Endodermal cell (in vitro differentiated cells): ENCODE data around the gene ERVW-1. TPM values are rescaled to one million over a fixed set of nuclear protein-coding genes. Genes with fewer than 3 reads are reported as not detected.

Experiments
- DNase-seq: peaks from one replicate; pipeline ENCODE4 v3.0.0-alpha.2; 2017
- H3K27ac ChIP-seq: 2 replicates; pipeline ENCODE4 v1.5.1; 2013; ENCODE audit warnings: mild to moderate bottlenecking, low read depth, low read length, moderate library complexity
- H3K27me3 ChIP-seq: 2 replicates; pipeline ENCODE4 v1.6.1; 2013; ENCODE audit warnings: mild to moderate bottlenecking, low read length, moderate library complexity; ENCODE audit not compliant: insufficient read depth, control insufficient read depth, poor library complexity, severe bottlenecking
- H3K36me3 ChIP-seq: 2 replicates; pipeline ENCODE4 v1.7.0; 2013; ENCODE audit warnings: mild to moderate bottlenecking, low read length, moderate library complexity; ENCODE audit not compliant: control insufficient read depth, insufficient read depth
- H3K4me1 ChIP-seq: one replicate; pipeline ENCODE4 v1.7.0; 2013; ENCODE audit warnings: low read length; ENCODE audit not compliant: control insufficient read depth, insufficient read depth
- H3K4me3 ChIP-seq: 2 replicates; pipeline ENCODE4 v1.5.1; 2013; ENCODE audit warnings: mild to moderate bottlenecking, low read length, moderate library complexity
- H3K9ac ChIP-seq: 2 replicates; pipeline ENCODE4 v1.6.1; 2013; ENCODE audit warnings: mild to moderate bottlenecking, low read length, moderate library complexity; ENCODE audit not compliant: poor library complexity, severe bottlenecking; ENCODE audit errors: extremely low read depth
- H3K9me3 ChIP-seq: 2 replicates; pipeline ENCODE4 v1.6.1; 2013; ENCODE audit warnings: mild to moderate bottlenecking, low read length, moderate library complexity; ENCODE audit not compliant: control insufficient read depth
- H3K27ac Mint-ChIP-seq: 2 replicates; pipeline ENCODE4 v1.8.0; 2020; ENCODE audit warnings: mixed read lengths
- H3K27me3 Mint-ChIP-seq: 2 replicates; pipeline ENCODE4 v1.8.0; 2021; ENCODE audit warnings: mild to moderate bottlenecking, mixed read lengths; ENCODE audit not compliant: insufficient read depth
- H3K36me3 Mint-ChIP-seq: 2 replicates; pipeline ENCODE4 v1.8.0; 2020; ENCODE audit warnings: low read depth, mixed read lengths
- H3K4me1 Mint-ChIP-seq: 2 replicates; pipeline ENCODE4 v1.8.0; 2020; ENCODE audit warnings: mixed read lengths
- H3K4me3 Mint-ChIP-seq: 2 replicates; pipeline ENCODE4 v1.8.0; 2020; ENCODE audit warnings: mild to moderate bottlenecking, moderate library complexity, mixed read lengths
- H3K9me3 Mint-ChIP-seq: 2 replicates; pipeline ENCODE4 v1.8.0; 2020; ENCODE audit warnings: mild to moderate bottlenecking, mixed read lengths
- WGBS, 2 experiments: methylation state at CpG; one replicate each; pipeline versions ENCODE4 v1.1.5 to v1.1.7; 2013; ENCODE audit warnings: missing lambda C conversion rate in 2 of 2, mixed read lengths in 1 of 2; ENCODE audit not compliant: insufficient coverage in 1 of 2, insufficient read length in 1 of 2; 5-methylcytosine and 5-hydroxymethylcytosine counted together
- total RNA-seq, 2 donors: library from RNA; stranded (reverse); fragmentation: NEBNext Ultra II Directional in 1 of 2; extraction: Animal tissue kit (Norgen Biotek cat#: 25700) in 1 of 2; gene quantifications; 2 replicates in 1 of 2; 3 replicates in 1 of 2; pipeline ENCODE4 v1.2.1, GENCODE V29; 2021
- TF ChIP-seq, protein P1 (sequence below): fragments of 200-600 bp; sonication (generic); conservative IDR thresholded peaks from 2 replicates; pipeline ENCODE4 v1.5.0; 2021; ENCODE audit warnings: antibody characterized with exemption, mild to moderate bottlenecking

The ERVW-1 gene
- total RNA-seq, 2 donors from 2014 or later = 1.6 to 2.2 TPM

DNA sequence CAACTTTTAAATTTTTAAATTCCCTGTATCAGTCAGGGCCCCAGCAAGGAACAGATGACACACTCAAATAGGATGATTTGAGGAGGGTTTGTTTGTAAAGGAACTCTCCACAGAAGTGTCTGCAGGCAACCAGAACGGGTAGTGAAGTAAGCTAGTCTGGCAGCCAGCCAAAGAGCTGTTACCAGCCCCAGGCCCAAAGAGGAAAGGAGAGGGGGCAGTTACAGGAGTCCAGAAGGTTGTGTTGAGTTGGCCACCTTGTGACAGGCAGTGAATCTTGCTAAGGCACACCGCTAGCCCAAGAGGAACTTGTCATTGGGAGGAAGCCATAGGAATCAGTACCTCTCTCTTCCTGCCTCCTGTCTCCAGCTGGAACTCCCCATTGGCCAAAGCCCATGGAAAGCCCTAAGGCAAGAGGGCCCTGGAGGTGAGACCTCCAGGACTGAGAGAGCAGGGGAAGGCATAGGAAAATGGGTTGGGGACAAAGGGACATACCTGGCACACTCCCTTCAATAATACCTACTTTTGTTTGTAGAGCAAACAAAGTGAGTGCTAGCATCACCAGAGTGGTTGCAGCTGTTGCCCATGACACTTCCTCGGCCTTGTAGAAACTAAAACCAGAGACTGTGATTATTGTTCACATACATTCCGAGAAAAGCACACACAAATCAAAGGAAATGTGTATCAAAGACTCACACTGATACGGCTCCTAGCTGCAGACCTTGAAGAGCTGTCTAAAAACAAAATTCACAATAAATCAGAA lies 55.9 kb downstream of the ERVW-1 start:
- Mint-ChIP-seq H3K4me1 (peaks cover 7% of the 10 kb centered on the region), H3K27me3 (peaks cover 2% of the 10 kb centered on the region), H3K4me3 (no peak overlapping the region), H3K9me3 (no peaks in the 10 kb centered on the region), H3K36me3 (no peaks in the 10 kb centered on the region), H3K27ac (no peak overlapping the region)
- no peak for DNase-seq
- H3K4me1 ChIP-seq = no peaks in the 10 kb centered on the region
- 86 to 88% methylated on average over 3 to 5 of the region's 5 CpGs for WGBS, 2 experiments
- no peak overlapping the region for H3K27ac ChIP-seq
- H3K9me3 ChIP-seq = no peaks in the 10 kb centered on the region
- TF ChIP-seq, protein P1, sequence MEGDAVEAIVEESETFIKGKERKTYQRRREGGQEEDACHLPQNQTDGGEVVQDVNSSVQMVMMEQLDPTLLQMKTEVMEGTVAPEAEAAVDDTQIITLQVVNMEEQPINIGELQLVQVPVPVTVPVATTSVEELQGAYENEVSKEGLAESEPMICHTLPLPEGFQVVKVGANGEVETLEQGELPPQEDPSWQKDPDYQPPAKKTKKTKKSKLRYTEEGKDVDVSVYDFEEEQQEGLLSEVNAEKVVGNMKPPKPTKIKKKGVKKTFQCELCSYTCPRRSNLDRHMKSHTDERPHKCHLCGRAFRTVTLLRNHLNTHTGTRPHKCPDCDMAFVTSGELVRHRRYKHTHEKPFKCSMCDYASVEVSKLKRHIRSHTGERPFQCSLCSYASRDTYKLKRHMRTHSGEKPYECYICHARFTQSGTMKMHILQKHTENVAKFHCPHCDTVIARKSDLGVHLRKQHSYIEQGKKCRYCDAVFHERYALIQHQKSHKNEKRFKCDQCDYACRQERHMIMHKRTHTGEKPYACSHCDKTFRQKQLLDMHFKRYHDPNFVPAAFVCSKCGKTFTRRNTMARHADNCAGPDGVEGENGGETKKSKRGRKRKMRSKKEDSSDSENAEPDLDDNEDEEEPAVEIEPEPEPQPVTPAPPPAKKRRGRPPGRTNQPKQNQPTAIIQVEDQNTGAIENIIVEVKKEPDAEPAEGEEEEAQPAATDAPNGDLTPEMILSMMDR = no peak
- no peak overlapping the region for H3K4me3 ChIP-seq
- no peaks in the 10 kb centered on the region for H3K27me3 ChIP-seq
- H3K36me3 ChIP-seq = no peaks in the 10 kb centered on the region
- H3K9ac ChIP-seq = no peak overlapping the region

Other genes starting within 250 kb of the ERVW-1 start
- gene KRIT1, start 232.0 kb downstream of the ERVW-1 start, total RNA-seq = 10 to 100 TPM; 33.9 to 36.4 TPM
- 10 to 100 TPM; 51.4 to 60.7 TPM for gene ANKIB1, start 232.0 kb downstream of the ERVW-1 start, total RNA-seq
- 10 to 100 TPM; 47.8 to 69.8 TPM for gene GATAD1, start 30.5 kb downstream of the ERVW-1 start, total RNA-seq
- 10 to 100 TPM; 26.1 to 34.0 TPM for gene PEX1, start 50.6 kb upstream of the ERVW-1 start, total RNA-seq
- gene RBM48, start 50.8 kb upstream of the ERVW-1 start, total RNA-seq = 10 to 100 TPM; 11.4 to 11.9 TPM
- 10 to 100 TPM; 35.9 to 38.2 TPM for gene FAM133B, start 112.4 kb upstream of the ERVW-1 start, total RNA-seq